ENCODE results near the gene HCRTR2. TPM values are rescaled to one million over a fixed set of nuclear protein-coding genes. Genes with fewer than 3 reads are reported as not detected.

HCRTR2 gene
- total RNA-seq (2022) (not detected in 2 replicates), Bru-seq, nascent RNA (percentile 0 among the genes with signal in this experiment), BruChase-seq, experiment 1, labeled RNA remaining after a 6-hour chase (percentile 2 among the genes with signal in this experiment), BruChase-seq, experiment 2, labeled RNA remaining after a 2-hour chase (percentile 2 among the genes with signal in this experiment)
- long read RNA-seq, result 0 reads

DNA sequence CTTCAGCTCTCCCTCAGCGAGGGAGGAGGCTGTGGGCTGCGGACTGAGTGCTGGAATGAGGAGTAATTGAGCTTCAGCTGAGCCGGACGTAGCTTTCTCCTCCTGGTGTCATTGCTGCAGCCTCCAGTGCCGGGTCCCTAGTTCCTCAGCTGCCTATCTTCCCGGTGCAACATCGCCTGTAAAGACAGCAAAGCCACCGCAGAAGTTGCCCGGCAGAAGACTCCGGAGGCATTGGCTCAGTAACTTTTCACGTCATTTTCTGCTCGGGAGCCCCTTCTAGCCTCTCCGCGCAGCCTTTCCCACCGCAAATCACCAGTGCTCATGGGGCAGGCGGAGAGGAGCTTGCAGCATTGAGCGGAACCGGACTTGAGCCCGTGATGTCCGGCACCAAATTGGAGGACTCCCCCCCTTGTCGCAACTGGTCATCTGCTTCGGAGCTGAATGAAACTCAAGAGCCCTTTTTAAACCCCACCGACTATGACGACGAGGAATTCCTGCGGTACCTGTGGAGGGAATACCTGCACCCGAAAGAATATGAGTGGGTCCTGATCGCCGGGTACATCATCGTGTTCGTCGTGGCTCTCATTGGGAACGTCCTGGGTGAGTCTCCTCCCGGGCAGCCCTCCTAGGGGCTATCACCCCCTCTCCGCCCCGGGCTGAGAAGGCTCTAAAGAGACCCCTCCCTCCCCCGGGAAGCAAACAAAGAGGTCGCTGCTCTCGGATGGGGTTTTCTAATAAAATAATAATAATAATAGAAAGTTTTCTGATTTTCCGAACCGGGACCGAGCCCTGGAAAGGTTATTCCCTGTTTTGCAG lies at the start of gene HCRTR2:
Gene HCRTR2, plus strand, starts transcription at position 305 of the 816 bp plus-strand sequence. Its CDS starts 73 bp downstream, at position 378.
- CTCF ChIA-PET, result interaction anchor here (0.6 kb wide), 1 partner anchor 87 kb away, joined by 6 read pairs; no protein-coding TSS in a partner anchor
- no peaks in the 10 kb centered on the region for H3K9me3 Mint-ChIP-seq (ENCODE audit: low read depth, unreplicated experiment)
- no peaks in the 10 kb centered on the region for H3K4me1 Mint-ChIP-seq (ENCODE audit: low read depth, unreplicated experiment)
- H3K4me3 Mint-ChIP-seq (ENCODE audit: low read depth, unreplicated experiment), result no peak within 1 kb of the TSS
- no peak for DNase-seq
- TF ChIP-seq, protein P1, sequence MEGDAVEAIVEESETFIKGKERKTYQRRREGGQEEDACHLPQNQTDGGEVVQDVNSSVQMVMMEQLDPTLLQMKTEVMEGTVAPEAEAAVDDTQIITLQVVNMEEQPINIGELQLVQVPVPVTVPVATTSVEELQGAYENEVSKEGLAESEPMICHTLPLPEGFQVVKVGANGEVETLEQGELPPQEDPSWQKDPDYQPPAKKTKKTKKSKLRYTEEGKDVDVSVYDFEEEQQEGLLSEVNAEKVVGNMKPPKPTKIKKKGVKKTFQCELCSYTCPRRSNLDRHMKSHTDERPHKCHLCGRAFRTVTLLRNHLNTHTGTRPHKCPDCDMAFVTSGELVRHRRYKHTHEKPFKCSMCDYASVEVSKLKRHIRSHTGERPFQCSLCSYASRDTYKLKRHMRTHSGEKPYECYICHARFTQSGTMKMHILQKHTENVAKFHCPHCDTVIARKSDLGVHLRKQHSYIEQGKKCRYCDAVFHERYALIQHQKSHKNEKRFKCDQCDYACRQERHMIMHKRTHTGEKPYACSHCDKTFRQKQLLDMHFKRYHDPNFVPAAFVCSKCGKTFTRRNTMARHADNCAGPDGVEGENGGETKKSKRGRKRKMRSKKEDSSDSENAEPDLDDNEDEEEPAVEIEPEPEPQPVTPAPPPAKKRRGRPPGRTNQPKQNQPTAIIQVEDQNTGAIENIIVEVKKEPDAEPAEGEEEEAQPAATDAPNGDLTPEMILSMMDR (IDR thresholded peaks at IDR 0.05; ENCODE audit: unreplicated experiment), result no peak
- intact Hi-C loops (cut with micrococcal nuclease; ENCODE audit: unreplicated experiment), result no loop called here
- no TSS peak for BruUV-seq (replicated peaks)
- peaks cover 22% of the 10 kb centered on the region for H3K27me3 Mint-ChIP-seq (ENCODE audit: unreplicated experiment)
- H3K27ac Mint-ChIP-seq (ENCODE audit: unreplicated experiment), result no peak within 1 kb of the TSS
- no peaks in the 10 kb centered on the region for H3K36me3 Mint-ChIP-seq (ENCODE audit: insufficient read depth, unreplicated experiment)

DNA sequence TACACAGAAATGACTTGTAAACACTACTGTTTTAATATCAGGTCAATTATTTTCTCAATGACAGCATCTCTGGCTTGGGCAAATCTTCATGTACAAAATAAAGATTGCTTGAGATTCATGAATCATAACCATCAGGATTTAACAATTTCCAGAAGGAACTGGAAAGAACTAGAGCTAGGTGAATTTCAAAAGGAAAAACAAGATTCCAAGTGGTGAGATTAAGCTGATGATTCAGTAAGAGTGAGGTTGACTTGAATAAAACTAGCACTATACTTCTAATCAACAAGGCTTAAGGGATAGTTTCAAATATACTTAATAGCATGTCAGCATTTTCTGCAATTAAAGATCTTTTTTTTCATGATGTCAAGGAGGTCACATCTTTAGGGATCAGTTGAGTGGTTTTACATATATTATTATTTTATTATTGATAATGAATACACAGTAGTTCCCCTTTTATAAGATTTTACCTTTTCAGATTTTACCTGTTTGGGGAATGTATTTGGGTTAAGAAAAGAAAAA lies 43.5 kb upstream of the HCRTR2 start:
- CTCF ChIA-PET, result no interaction called here
- Mint-ChIP-seq H3K4me1 (ENCODE audit: low read depth, unreplicated experiment) (no peaks in the 10 kb centered on the region), H3K27me3 (ENCODE audit: unreplicated experiment) (no peaks in the 10 kb centered on the region), H3K4me3 (ENCODE audit: low read depth, unreplicated experiment) (no peak overlapping the region), H3K36me3 (ENCODE audit: insufficient read depth, unreplicated experiment) (no peaks in the 10 kb centered on the region), H3K9me3 (ENCODE audit: low read depth, unreplicated experiment) (peaks cover 2% of the 10 kb centered on the region), H3K27ac (ENCODE audit: unreplicated experiment) (no peak overlapping the region)
- no TSS peak for BruUV-seq (replicated peaks)
- intact Hi-C loops (cut with micrococcal nuclease; ENCODE audit: unreplicated experiment), result no loop called here
- DNase-seq, result no peak
- TF ChIP-seq, protein P1 (IDR thresholded peaks at IDR 0.05; ENCODE audit: unreplicated experiment), result no peak

DNA sequence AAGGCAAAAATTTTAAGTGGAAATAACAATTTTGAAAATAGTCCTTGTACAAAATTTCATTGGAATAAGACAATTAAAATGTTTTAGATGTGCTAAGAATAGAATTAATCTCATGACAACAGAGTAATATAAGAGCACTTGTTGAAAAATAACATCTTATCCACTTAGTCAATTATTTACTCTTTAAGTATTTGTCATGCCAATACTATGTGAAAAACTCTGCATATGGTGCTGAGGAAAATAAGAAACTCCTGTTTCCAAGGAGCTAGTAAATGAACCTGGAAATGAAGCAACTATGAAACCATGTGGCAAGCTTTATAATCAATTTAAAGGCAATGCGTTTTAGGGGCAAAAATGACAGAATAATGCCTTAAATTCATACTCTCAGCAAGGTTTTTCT lies 42.7 kb upstream of the HCRTR2 start:
- no peaks in the 10 kb centered on the region for H3K36me3 Mint-ChIP-seq (ENCODE audit: insufficient read depth, unreplicated experiment)
- TF ChIP-seq, protein P1 (IDR thresholded peaks at IDR 0.05; ENCODE audit: unreplicated experiment), result no peak
- CTCF ChIA-PET, result no interaction called here

DNA sequence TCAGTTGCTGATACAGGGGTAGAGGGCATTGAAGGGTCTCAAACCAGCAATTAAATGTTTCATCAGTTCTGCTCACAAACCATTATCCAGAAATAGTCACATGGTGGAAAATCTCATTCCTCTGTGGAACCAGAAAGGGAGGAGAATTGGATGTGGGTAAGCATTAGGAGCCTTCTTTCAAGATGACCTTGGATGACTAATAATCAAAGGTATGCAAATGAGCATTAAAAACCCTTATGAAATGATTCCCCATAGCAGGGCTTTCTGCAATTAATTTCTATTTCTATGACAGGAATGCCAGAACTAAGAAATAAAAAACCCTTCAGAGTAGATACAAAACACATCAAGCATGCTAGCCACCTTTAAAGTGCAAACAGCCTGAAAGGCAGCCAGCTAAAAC lies 37.4 kb upstream of the HCRTR2 start:
- intact Hi-C loops (cut with micrococcal nuclease; ENCODE audit: unreplicated experiment), result no loop called here
- Mint-ChIP-seq H3K27me3 (ENCODE audit: unreplicated experiment) (no peaks in the 10 kb centered on the region), H3K4me1 (ENCODE audit: low read depth, unreplicated experiment) (no peaks in the 10 kb centered on the region), H3K27ac (ENCODE audit: unreplicated experiment) (no peak overlapping the region), H3K9me3 (ENCODE audit: low read depth, unreplicated experiment) (no peaks in the 10 kb centered on the region), H3K36me3 (ENCODE audit: insufficient read depth, unreplicated experiment) (no peaks in the 10 kb centered on the region), H3K4me3 (ENCODE audit: low read depth, unreplicated experiment) (no peak overlapping the region)
- TF ChIP-seq, protein P1 (IDR thresholded peaks at IDR 0.05; ENCODE audit: unreplicated experiment), result no peak
- DNase-seq, result no peak
- CTCF ChIA-PET, result no interaction called here
- BruUV-seq (replicated peaks), result no TSS peak

More for the DNA sequence above, 42.7 kb upstream of the HCRTR2 start:
- no peak overlapping the region for H3K4me3 Mint-ChIP-seq (ENCODE audit: low read depth, unreplicated experiment)
- intact Hi-C loops (cut with micrococcal nuclease; ENCODE audit: unreplicated experiment), result no loop called here
- H3K27ac Mint-ChIP-seq (ENCODE audit: unreplicated experiment), result no peak overlapping the region
- H3K27me3 Mint-ChIP-seq (ENCODE audit: unreplicated experiment), result no peaks in the 10 kb centered on the region
- no peak for DNase-seq
- H3K4me1 Mint-ChIP-seq (ENCODE audit: low read depth, unreplicated experiment), result no peaks in the 10 kb centered on the region
- no TSS peak for BruUV-seq (replicated peaks)
- peaks cover 2% of the 10 kb centered on the region for H3K9me3 Mint-ChIP-seq (ENCODE audit: low read depth, unreplicated experiment)

All from Calu3 (cell line).